ENCODE results near the gene CADPS. TPM values are rescaled to one million over a fixed set of nuclear protein-coding genes. Genes with fewer than 3 reads are reported as not detected.
A peak's percentile ranks its signal among the peaks of the same experiment; 100 is the strongest.

The CADPS gene
- polyA plus RNA-seq, 1 of the 3 experiments (the other 2 are of a cell fraction), result 5.8 TPM

GRCh38 chr3:62863648-62864047, 11.6 kb downstream of the CADPS start:
- H3K27me3 ChIP-seq (ENCODE audit: insufficient read depth), result no peaks in the 10 kb centered on the region
- peak; percentile 24 for TF ChIP-seq CTCF (IDR thresholded peaks at IDR 0.05)
- no peak for TF ChIP-seq ELF1 (IDR thresholded peaks at IDR 0.05)
- TF ChIP-seq POLR2AphosphoS5 (IDR thresholded peaks at IDR 0.05; ENCODE audit: low read depth, low read length), result no peak
- TF ChIP-seq GATA2 (CRISPR knock-in tag; IDR thresholded peaks at IDR 0.05), result no peak
- no peaks in the 10 kb centered on the region for H4K20me1 ChIP-seq (ENCODE audit: insufficient read depth)
- H3F3A ChIP-seq (replicated peaks; ENCODE audit: insufficient read depth), result peaks cover 3% of the 10 kb centered on the region
- no peak overlapping the region for H3K27ac ChIP-seq (ENCODE audit: low read depth in 2 of 2, low read length in 1 of 2)
- H3K9me2 ChIP-seq, result no peaks in the 10 kb centered on the region
- WGBS (ENCODE audit: low lambda C conversion rate), result 81% methylated on average over 3 of the region's 3 CpGs
- no peak for DNase-seq
- no peak overlapping the region for H3K4me3 ChIP-seq (ENCODE audit: low read depth in 2 of 2, low read length in 1 of 2)
- no peak overlapping the region for H2AFZ ChIP-seq (ENCODE audit: low read depth)
- H3K4me2 ChIP-seq, result no peak overlapping the region
- H3K9ac ChIP-seq, result no peak overlapping the region
- no peaks in the 10 kb centered on the region for H3K36me3 ChIP-seq (replicated peaks in 1 of 2; ENCODE audit: control insufficient read depth in 1 of 2, insufficient read depth in 2 of 2, low read length in 1 of 2)
- H3K9me3 ChIP-seq, result no peaks in the 10 kb centered on the region
- CTCF ChIA-PET, result interaction anchor here (0.7 to 1.6 kb wide), 2 partner anchors 10 to 31 kb away, joined by 3 to 5 read pairs; no protein-coding TSS in a partner anchor
- H3K79me2 ChIP-seq (ENCODE audit: insufficient read depth), result no peaks in the 10 kb centered on the region
- H3K4me1 ChIP-seq (ENCODE audit: control insufficient read depth in 1 of 2, insufficient read depth in 2 of 2, low read depth in 1 of 2, low read length in 1 of 2), result no peaks in the 10 kb centered on the region
- POLR2A ChIA-PET, result no interaction called here

GRCh38 chr3:62859203-62859791, 15.9 kb downstream of the CADPS start:
- H4K20me1 ChIP-seq (ENCODE audit: insufficient read depth), result no peaks in the 10 kb centered on the region
- H3K4me2 ChIP-seq, result no peak overlapping the region
- no peak for DNase-seq
- H2AFZ ChIP-seq (ENCODE audit: low read depth), result no peak overlapping the region
- no peak overlapping the region for H3K27ac ChIP-seq (ENCODE audit: low read depth in 2 of 2, low read length in 1 of 2)
- ChIA-PET POLR2A (no interaction called here), CTCF (interaction anchor here (1.4 to 1.7 kb wide), 3 partner anchors 14 to 334 kb away, joined by 3 to 8 read pairs (median 6); partner anchors contain the start of gene CADPS)
- H3K79me2 ChIP-seq (ENCODE audit: insufficient read depth), result no peaks in the 10 kb centered on the region
- no peak overlapping the region for H3K4me3 ChIP-seq (ENCODE audit: low read depth in 2 of 2, low read length in 1 of 2)
- no peak overlapping the region for H3K9ac ChIP-seq
- no peak for TF ChIP-seq NRF1 (IDR thresholded peaks at IDR 0.05; ENCODE audit: low read depth, low read length)
- no peaks in the 10 kb centered on the region for H3K36me3 ChIP-seq (replicated peaks in 1 of 2; ENCODE audit: control insufficient read depth in 1 of 2, insufficient read depth in 2 of 2, low read length in 1 of 2)
- H3K4me1 ChIP-seq (ENCODE audit: control insufficient read depth in 1 of 2, insufficient read depth in 2 of 2, low read depth in 1 of 2, low read length in 1 of 2), result no peaks in the 10 kb centered on the region
- WGBS (ENCODE audit: low lambda C conversion rate), result 62% methylated on average over 5 of the region's 5 CpGs
- no peaks in the 10 kb centered on the region for H3K9me2 ChIP-seq
- no peaks in the 10 kb centered on the region for H3K27me3 ChIP-seq (ENCODE audit: insufficient read depth)
- H3K9me3 ChIP-seq, result no peaks in the 10 kb centered on the region
- H3F3A ChIP-seq (replicated peaks; ENCODE audit: insufficient read depth), result no peaks in the 10 kb centered on the region

DNA sequence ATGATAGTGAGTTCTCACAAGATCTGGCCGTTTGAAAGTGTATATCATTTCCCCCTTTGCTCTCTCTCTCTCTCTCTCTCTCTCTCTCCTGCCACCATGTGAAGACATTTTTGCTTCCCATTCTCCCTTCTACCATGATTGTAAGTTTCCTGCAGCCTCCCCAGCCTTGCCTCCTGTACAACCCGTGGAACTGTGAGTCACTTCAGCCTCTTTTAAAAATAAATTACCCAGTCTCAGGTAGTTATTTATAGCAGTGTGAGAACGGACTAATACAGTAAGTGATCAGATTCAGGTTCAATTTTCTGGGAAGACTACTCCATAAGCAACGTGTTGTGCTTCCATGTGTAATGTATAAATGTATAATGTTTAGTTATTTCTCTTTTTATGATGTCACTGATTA, 29.2 kb downstream of the CADPS start:
- no peak for DNase-seq
- Histone ChIP-seq H3F3A (replicated peaks; ENCODE audit: insufficient read depth) (no peaks in the 10 kb centered on the region), H3K27ac (ENCODE audit: low read depth in 2 of 2, low read length in 1 of 2) (no peak overlapping the region), H3K4me3 (ENCODE audit: low read depth in 2 of 2, low read length in 1 of 2) (no peak overlapping the region), H4K20me1 (ENCODE audit: insufficient read depth) (no peaks in the 10 kb centered on the region), H3K27me3 (ENCODE audit: insufficient read depth) (no peaks in the 10 kb centered on the region), H3K36me3 (replicated peaks in 1 of 2; ENCODE audit: control insufficient read depth in 1 of 2, insufficient read depth in 2 of 2, low read length in 1 of 2) (no peaks in the 10 kb centered on the region), H3K79me2 (ENCODE audit: insufficient read depth) (no peaks in the 10 kb centered on the region), H3K4me1 (ENCODE audit: control insufficient read depth in 1 of 2, insufficient read depth in 2 of 2, low read depth in 1 of 2, low read length in 1 of 2) (no peaks in the 10 kb centered on the region), H3K4me2 (no peak overlapping the region), H3K9ac (no peak overlapping the region), H3K9me2 (no peaks in the 10 kb centered on the region), H3K9me3 (no peaks in the 10 kb centered on the region), H2AFZ (ENCODE audit: low read depth) (no peak overlapping the region)
- WGBS (ENCODE audit: low lambda C conversion rate), result 39% methylated on average over 4 of the region's 4 CpGs
- CTCF ChIA-PET, result no interaction called here
- TF ChIP-seq FOSL2 (IDR thresholded peaks at IDR 0.05; ENCODE audit: borderline replicate concordance, low read depth) (no peak), CHD2 (IDR thresholded peaks at IDR 0.05; ENCODE audit: low read length, partially characterized antibody) (no peak), ELF1 (IDR thresholded peaks at IDR 0.05) (no peak), USF2 (IDR thresholded peaks at IDR 0.05; ENCODE audit: borderline replicate concordance, low read depth, low read length) (no peak), GATA2 (CRISPR knock-in tag; IDR thresholded peaks at IDR 0.05) (no peak), SIN3A (IDR thresholded peaks at IDR 0.05; ENCODE audit: borderline replicate concordance, low read depth, low read length) (no peak), TAF1 (IDR thresholded peaks at IDR 0.05; ENCODE audit: borderline replicate concordance, low read depth, low read length) (no peak), POLR2AphosphoS5 (IDR thresholded peaks at IDR 0.05; ENCODE audit: low read depth, low read length) (no peak), MEF2A (IDR thresholded peaks at IDR 0.05; ENCODE audit: borderline replicate concordance, low read depth) (no peak)
- TF ChIP-seq, protein P1, sequence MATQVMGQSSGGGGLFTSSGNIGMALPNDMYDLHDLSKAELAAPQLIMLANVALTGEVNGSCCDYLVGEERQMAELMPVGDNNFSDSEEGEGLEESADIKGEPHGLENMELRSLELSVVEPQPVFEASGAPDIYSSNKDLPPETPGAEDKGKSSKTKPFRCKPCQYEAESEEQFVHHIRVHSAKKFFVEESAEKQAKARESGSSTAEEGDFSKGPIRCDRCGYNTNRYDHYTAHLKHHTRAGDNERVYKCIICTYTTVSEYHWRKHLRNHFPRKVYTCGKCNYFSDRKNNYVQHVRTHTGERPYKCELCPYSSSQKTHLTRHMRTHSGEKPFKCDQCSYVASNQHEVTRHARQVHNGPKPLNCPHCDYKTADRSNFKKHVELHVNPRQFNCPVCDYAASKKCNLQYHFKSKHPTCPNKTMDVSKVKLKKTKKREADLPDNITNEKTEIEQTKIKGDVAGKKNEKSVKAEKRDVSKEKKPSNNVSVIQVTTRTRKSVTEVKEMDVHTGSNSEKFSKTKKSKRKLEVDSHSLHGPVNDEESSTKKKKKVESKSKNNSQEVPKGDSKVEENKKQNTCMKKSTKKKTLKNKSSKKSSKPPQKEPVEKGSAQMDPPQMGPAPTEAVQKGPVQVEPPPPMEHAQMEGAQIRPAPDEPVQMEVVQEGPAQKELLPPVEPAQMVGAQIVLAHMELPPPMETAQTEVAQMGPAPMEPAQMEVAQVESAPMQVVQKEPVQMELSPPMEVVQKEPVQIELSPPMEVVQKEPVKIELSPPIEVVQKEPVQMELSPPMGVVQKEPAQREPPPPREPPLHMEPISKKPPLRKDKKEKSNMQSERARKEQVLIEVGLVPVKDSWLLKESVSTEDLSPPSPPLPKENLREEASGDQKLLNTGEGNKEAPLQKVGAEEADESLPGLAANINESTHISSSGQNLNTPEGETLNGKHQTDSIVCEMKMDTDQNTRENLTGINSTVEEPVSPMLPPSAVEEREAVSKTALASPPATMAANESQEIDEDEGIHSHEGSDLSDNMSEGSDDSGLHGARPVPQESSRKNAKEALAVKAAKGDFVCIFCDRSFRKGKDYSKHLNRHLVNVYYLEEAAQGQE (IDR thresholded peaks at IDR 0.05; ENCODE audit: low read depth, low read length), result no peak
- TF ChIP-seq, protein P2, sequence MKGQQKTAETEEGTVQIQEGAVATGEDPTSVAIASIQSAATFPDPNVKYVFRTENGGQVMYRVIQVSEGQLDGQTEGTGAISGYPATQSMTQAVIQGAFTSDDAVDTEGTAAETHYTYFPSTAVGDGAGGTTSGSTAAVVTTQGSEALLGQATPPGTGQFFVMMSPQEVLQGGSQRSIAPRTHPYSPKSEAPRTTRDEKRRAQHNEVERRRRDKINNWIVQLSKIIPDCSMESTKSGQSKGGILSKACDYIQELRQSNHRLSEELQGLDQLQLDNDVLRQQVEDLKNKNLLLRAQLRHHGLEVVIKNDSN (IDR thresholded peaks at IDR 0.05; ENCODE audit: borderline replicate concordance, low read depth), result no peak
- POLR2A ChIA-PET, result no interaction called here

Data from SK-N-SH (cell line).